PFSK-1 (cell line): ENCODE data around the gene UBA7.

Source experiments
- TAF1 ChIP-seq: IDR thresholded peaks from 2 replicates; pipeline ENCODE4 v1.6.1; 2012; ENCODE audit warnings: low read length, control low read depth, borderline replicate concordance; ENCODE audit not compliant: insufficient read depth
- TF ChIP-seq, protein P1 (sequence below), 2 experiments: IDR thresholded peaks; 2 replicates each; pipeline versions ENCODE4 v1.6.1 to v1.8.0; 2011 to 2012; ENCODE audit warnings: low read depth in 2 of 2, low read length in 2 of 2, control low read depth in 1 of 2, inconsistent platforms in 1 of 2, mild to moderate bottlenecking in 1 of 2, moderate library complexity in 1 of 2; ENCODE audit not compliant: insufficient read depth in 1 of 2

GRCh38 chr3:49794926-49795905, 18.5 kb downstream of the UBA7 start:
- no peak for TF ChIP-seq TAF1
- TF ChIP-seq, protein P1, sequence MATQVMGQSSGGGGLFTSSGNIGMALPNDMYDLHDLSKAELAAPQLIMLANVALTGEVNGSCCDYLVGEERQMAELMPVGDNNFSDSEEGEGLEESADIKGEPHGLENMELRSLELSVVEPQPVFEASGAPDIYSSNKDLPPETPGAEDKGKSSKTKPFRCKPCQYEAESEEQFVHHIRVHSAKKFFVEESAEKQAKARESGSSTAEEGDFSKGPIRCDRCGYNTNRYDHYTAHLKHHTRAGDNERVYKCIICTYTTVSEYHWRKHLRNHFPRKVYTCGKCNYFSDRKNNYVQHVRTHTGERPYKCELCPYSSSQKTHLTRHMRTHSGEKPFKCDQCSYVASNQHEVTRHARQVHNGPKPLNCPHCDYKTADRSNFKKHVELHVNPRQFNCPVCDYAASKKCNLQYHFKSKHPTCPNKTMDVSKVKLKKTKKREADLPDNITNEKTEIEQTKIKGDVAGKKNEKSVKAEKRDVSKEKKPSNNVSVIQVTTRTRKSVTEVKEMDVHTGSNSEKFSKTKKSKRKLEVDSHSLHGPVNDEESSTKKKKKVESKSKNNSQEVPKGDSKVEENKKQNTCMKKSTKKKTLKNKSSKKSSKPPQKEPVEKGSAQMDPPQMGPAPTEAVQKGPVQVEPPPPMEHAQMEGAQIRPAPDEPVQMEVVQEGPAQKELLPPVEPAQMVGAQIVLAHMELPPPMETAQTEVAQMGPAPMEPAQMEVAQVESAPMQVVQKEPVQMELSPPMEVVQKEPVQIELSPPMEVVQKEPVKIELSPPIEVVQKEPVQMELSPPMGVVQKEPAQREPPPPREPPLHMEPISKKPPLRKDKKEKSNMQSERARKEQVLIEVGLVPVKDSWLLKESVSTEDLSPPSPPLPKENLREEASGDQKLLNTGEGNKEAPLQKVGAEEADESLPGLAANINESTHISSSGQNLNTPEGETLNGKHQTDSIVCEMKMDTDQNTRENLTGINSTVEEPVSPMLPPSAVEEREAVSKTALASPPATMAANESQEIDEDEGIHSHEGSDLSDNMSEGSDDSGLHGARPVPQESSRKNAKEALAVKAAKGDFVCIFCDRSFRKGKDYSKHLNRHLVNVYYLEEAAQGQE (IDR thresholded peaks at IDR 0.05; ENCODE audit: insufficient read depth in 1 of 2, low read depth in 2 of 2, low read length in 2 of 2) = no peak
